Activated T-helper 2 cell treated with anti-CD3 and anti-CD28 coated beads, Interferon-gamma antibody, Interleukin-2, Interleukin-4, amounts not matched to agents 10 μg/mL and 5 μg/mL and 100 μg/mL, durations not matched to agents 14 hours and 24 hours and 36 hours (primary cell): ENCODE results near the gene VAMP2. TPM values are rescaled to one million over a fixed set of nuclear protein-coding genes. Genes with fewer than 3 reads are reported as not detected.

ENCODE experiments used
- DNase-seq: peaks from one replicate; pipeline ENCODE4 v3.0.0; 2021; ENCODE audit warnings: low spot score
- H3K27ac Mint-ChIP-seq: one replicate; pipeline ENCODE4 v1.8.0; 2021; ENCODE audit warnings: mixed read lengths
- H3K27me3 Mint-ChIP-seq: one replicate; pipeline ENCODE4 v1.8.0; 2021; ENCODE audit warnings: low read depth, mixed read lengths
- H3K36me3 Mint-ChIP-seq: one replicate; pipeline ENCODE4 v1.8.0; 2021; ENCODE audit warnings: low read depth, mixed read lengths
- H3K4me1 Mint-ChIP-seq: one replicate; pipeline ENCODE4 v1.8.0; 2021; ENCODE audit warnings: low read depth, mixed read lengths
- H3K4me3 Mint-ChIP-seq: one replicate; pipeline ENCODE4 v1.8.0; 2021; ENCODE audit warnings: low read depth, mild to moderate bottlenecking, moderate library complexity, mixed read lengths
- H3K9me3 Mint-ChIP-seq: one replicate; pipeline ENCODE4 v1.8.0; 2021; ENCODE audit warnings: mixed read lengths
- intact Hi-C: fragments of 100-400 bp; cut with micrococcal nuclease; formaldehyde crosslinking; loops from one replicate; pipeline ENCODE4 v1.15.1; 2023
- total RNA-seq: library from RNA; stranded (reverse); gene quantifications from 2 replicates; pipeline ENCODE4 v1.2.3, GENCODE V29; 2022

The VAMP2 gene
- total RNA-seq, 1 donor from 2014 or later, result 44.6 TPM

DNA sequence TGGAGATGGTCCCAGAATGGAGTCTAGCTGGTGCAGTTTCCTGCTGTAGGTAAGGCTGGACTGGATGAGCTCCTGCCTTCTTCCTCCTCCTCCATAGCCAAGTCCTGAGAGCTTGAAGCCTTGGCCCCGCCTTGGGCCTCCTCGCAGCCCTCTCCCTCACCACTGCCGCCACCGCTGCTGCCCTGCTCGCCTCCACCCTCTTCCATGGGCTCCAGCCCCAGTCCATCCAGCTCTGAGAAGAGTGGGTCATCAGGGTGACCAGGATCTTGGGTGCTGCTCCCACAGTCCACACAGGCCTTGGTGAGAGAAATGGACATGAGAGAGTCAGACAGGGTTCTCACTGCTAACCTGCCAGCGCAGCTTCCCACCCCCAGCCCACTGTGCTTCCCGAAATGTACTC is 21.7 kb downstream of the VAMP2 start:
- H3K36me3 Mint-ChIP-seq, result peaks cover 38% of the 10 kb centered on the region
- H3K9me3 Mint-ChIP-seq, result no peaks in the 10 kb centered on the region
- H3K27me3 Mint-ChIP-seq, result peaks cover 2% of the 10 kb centered on the region
- H3K27ac Mint-ChIP-seq, result no peak overlapping the region
- H3K4me3 Mint-ChIP-seq, result no peak overlapping the region
- peaks cover 2% of the 10 kb centered on the region for H3K4me1 Mint-ChIP-seq
- intact Hi-C loops, result no loop called here
- DNase-seq, result no peak

DNA sequence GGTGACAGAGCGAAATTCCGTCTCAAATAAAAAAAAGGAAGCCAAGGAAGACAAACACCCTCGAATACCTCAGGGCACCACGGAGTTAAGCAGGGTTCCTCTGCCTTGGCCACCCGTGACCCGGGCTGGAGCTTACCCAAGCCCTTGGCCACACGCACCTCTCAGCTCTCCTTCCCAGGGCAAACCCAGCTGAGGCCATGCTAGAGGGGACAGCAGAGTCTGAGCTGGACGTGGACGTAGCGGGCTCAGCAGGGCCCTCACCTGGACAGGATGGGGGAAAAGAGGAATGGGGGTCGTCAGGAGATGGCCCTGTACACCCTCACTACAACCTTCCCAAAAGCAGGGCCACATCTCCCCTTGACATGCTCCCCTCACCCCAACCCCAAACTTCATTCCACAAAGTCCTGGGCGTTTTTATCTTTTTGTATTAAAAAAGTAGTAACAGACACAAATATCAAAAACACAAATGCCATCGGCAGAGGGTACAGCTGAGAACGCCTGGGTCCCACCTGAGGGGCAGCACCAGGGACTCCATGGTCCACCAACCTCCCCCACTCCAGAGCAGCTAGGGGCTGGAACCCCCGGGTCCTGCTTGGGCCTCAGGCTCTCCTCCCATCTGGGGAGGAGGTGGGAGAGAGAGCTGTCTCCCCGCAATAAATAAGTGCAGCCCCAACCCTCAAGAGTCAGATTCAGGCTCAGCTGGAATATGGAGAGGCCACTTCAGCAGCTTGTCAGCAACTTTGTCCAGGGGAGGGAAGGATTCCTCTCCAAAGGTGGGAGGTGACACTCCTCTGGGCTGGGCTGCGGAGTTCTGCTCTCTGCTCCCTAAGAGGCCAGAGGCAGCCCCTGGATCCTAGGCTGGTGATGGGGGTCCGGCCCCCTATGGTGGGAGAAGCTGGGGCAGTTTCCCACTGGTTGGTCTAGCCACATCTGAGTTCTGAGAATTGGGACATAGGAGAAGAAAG is 22.4 kb downstream of the VAMP2 start:
- Mint-ChIP-seq H3K27me3 (peaks cover 2% of the 10 kb centered on the region), H3K4me3 (no peak overlapping the region), H3K36me3 (peaks cover 32% of the 10 kb centered on the region), H3K27ac (peak overlapping the region; percentile 12), H3K4me1 (peaks cover 2% of the 10 kb centered on the region), H3K9me3 (no peaks in the 10 kb centered on the region)
- intact Hi-C loops, result no loop called here
- DNase-seq, result no peak

DNA sequence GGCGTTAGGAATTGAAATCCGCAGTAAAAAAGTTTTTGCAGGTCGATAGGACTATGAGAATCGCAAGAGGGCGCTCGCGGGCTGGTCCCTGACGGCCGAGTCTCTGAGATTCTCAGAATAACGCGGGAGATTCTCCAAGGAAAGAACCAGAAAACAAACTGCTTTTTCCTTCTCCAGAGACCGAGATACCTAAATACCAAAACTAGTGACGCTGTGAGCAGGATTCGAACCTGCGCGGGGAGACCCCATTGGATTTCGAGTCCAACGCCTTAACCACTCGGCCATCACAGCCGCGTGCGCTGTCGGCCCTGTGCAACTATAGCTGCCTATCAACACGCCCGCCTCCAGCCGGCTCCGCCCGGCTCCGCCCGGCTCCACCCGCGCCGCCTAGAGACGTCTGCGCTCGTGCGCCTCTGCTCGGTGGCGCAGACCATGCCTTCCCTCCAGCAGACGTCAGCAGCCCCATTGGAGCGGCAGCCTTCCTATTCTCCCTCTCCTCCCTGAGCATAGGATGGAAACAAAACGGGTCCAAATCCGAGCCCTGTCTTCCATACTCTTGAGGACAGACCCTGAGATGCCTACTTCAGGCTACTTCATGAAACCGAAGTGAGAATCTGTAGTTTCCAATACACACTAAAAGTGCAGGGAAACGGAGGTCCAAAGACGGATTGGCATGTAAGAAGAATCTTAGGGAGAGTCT is 23.9 kb downstream of the VAMP2 start:
- Mint-ChIP-seq H3K4me3 (no peak overlapping the region), H3K27me3 (peaks cover 5% of the 10 kb centered on the region), H3K9me3 (no peaks in the 10 kb centered on the region), H3K4me1 (peaks cover 2% of the 10 kb centered on the region), H3K27ac (no peak overlapping the region), H3K36me3 (peaks cover 19% of the 10 kb centered on the region)
- DNase-seq, result peak; percentile 97
- intact Hi-C loops, result loop anchor here (1.0 kb wide), 7 partner anchors 12 to 156 kb away; partner anchors contain the start of gene SLC25A35

DNA sequence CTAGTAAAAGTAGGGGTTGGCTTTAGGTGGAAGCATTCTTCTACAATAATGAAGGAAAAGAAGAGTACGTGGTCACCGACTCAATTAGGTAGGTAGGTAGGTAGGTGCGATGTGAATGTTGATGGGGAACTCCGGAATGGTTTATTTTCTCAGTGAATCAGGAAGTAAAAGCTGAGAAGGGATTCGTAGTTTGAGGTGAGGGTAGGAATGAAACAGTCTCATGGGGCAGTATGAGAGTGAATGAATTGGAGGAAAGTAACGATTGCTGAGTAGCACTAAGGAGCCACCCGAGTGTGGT is 24.4 kb downstream of the VAMP2 start:
- Mint-ChIP-seq H3K27ac (no peak overlapping the region), H3K27me3 (peaks cover 5% of the 10 kb centered on the region), H3K36me3 (peaks cover 14% of the 10 kb centered on the region), H3K4me1 (peaks cover 2% of the 10 kb centered on the region), H3K4me3 (no peak overlapping the region), H3K9me3 (no peaks in the 10 kb centered on the region)
- intact Hi-C loops, result loop anchor here (1.0 kb wide), 2 partner anchors 12 to 157 kb away; partner anchors contain the start of gene SLC25A35
- no peak for DNase-seq

DNA sequence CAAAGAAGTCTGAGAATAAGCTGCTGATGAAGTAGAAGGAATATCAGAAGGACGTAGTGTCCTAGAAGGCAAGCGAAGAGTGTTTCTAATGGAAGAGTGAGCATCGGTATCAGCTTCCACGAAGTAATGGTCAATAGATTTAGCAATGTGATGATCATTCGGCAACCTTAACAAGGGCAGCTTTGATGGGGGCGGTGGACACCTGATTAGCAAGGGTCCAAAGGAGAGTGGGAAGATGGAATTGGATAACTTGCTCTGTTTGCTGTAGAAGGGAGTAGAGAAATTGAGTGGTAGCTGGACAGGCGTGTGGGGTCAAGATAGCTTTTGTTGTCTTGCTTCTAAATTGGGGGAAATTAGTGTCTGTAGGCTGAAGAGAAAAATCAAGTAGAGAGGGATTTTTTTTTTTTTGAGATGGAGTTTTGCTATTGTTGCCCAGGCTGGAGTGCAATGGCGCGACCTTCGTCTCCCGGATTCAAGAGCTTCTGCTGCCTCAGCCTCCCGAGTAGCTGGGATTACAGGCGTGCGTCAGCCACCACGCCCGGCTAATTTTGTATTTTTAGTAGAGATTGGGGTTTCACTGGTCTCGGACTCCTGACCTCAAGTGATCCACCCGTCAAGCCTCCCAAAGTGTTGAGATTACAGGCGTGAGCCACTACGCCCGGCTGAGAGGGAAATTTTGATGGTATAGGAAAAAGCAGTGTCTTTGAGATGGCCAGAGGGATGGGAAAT is 24.9 kb downstream of the VAMP2 start:
- DNase-seq, result no peak
- H3K4me3 Mint-ChIP-seq, result no peak overlapping the region

DNA sequence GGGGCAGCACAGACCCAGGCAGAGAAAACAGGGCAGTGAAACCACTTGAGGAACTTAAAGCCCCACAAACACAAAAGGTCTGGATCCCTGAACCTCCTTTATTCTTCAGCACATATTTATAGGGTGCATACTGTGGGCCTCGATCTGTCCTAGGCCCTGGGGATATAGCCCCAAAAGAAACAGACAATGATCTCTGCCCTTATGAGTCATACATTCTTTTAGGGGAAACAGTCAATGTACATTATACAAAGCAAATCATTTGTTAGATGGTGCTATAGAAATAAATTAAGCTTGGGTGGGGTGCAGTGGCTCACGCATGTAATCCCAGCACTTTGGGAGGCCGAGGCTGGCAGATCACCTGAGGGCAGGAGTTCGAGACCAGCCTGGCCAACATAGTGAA is 28.8 kb downstream of the VAMP2 start:
- Mint-ChIP-seq H3K4me1 (peaks cover 5% of the 10 kb centered on the region), H3K4me3 (no peak overlapping the region), H3K36me3 (no peaks in the 10 kb centered on the region), H3K27ac (no peak overlapping the region), H3K9me3 (no peaks in the 10 kb centered on the region), H3K27me3 (peaks cover 19% of the 10 kb centered on the region)
- no peak for DNase-seq
- intact Hi-C loops, result no loop called here

More for the DNA sequence above, 24.9 kb downstream of the VAMP2 start:
- H3K36me3 Mint-ChIP-seq, result peaks cover 14% of the 10 kb centered on the region
- H3K27me3 Mint-ChIP-seq, result peaks cover 5% of the 10 kb centered on the region
- peaks cover 2% of the 10 kb centered on the region for H3K4me1 Mint-ChIP-seq
- no peak overlapping the region for H3K27ac Mint-ChIP-seq
- no peaks in the 10 kb centered on the region for H3K9me3 Mint-ChIP-seq
- intact Hi-C loops, result loop anchor here (1.0 kb wide), 2 partner anchors 12 to 157 kb away; partner anchors contain the start of gene SLC25A35

DNA sequence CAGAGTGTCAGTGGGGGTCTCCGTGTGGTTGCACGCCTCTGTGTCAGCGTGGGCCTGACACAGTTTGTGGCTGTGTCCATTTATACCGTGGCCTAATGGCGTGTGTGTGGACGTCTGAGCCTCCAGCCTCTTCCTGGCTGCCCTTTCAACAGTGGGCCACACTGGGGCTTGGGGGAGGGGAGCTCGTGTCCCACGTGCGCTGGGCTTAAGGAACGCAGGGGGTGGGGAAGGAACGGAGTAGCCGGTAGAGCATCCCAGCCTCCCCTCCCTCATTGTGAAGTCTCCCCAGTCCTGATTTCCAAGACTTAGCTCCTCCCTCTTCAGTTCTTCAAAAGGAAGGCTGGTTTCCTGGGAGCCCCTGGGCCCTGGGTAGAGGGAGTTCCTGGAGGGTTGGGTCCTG is 29.3 kb downstream of the VAMP2 start:
- Mint-ChIP-seq H3K4me3 (no peak overlapping the region), H3K27me3 (peaks cover 19% of the 10 kb centered on the region), H3K9me3 (no peaks in the 10 kb centered on the region), H3K4me1 (peaks cover 5% of the 10 kb centered on the region), H3K36me3 (no peaks in the 10 kb centered on the region), H3K27ac (no peak overlapping the region)
- no peak for DNase-seq
- intact Hi-C loops, result no loop called here

DNA sequence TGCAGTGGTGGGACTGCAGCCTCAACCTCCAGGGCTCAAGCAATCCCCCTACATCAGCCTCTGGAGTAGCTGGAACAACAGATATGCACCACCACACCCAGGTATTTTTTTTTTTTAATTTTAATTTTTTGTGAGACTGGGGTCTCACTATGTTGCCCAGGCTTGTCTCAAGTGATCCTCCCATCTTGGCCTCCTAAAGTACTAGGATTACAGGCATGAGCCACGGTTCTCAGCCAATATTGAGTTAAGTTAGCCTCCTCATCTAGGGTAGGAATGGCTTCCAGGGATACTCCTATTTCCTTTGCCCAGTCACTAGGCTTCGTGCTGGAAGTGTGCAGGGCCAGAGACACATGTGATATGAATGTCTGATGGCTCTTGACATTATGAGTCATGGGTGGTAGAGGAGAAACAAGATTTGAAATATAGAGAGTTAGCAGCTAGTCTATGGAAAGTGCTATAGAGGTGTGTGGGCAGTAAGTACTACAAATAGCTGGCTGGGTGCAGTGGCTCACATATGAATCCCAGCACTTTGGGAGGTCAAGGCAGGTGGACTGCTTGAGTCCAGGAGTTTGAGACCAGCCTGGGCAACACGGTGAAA is 30.8 kb downstream of the VAMP2 start:
- Mint-ChIP-seq H3K36me3 (no peaks in the 10 kb centered on the region), H3K27me3 (peaks cover 22% of the 10 kb centered on the region), H3K4me3 (no peak overlapping the region), H3K9me3 (no peaks in the 10 kb centered on the region), H3K4me1 (peaks cover 9% of the 10 kb centered on the region), H3K27ac (no peak overlapping the region)
- intact Hi-C loops, result no loop called here
- DNase-seq, result no peak

DNA sequence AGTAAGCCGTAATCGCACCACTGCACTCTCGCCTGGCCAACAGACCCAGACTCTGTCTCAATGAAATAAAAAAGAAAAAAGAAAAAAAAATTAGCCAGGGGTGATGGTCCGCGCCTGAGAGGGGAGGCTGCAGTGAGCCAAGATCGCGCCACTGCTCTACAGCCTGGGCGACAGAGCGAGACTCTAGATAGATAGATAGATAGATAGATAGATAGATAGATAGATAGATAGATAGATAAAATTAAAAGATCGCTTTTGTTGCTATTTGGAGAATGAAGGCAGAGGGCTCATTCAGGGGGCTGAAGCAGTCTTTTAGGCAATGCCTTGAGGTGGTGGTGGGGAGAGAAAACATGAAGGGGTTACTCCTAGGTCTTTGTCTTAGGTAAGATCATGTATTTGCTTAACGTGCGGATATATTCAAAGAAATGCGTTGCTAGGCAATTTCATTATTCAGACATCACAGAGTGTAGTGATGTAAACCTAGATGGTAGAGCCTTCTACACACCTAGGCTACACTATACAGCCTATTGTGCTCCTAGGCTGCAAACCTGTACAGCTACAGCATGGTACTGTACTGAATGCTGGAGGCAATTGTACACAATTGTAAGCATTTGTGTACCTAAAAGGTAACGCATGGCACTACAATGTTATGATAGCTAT is 34.5 kb downstream of the VAMP2 start:
- DNase-seq, result no peak
- Mint-ChIP-seq H3K27ac (no peak overlapping the region), H3K4me3 (no peak overlapping the region), H3K4me1 (peaks cover 35% of the 10 kb centered on the region), H3K27me3 (peaks cover 38% of the 10 kb centered on the region), H3K36me3 (no peaks in the 10 kb centered on the region), H3K9me3 (no peaks in the 10 kb centered on the region)
- intact Hi-C loops, result loop anchor here (10.0 kb wide), 1 partner anchor 243 kb away; the partner anchor contains the start of gene CHD3

DNA sequence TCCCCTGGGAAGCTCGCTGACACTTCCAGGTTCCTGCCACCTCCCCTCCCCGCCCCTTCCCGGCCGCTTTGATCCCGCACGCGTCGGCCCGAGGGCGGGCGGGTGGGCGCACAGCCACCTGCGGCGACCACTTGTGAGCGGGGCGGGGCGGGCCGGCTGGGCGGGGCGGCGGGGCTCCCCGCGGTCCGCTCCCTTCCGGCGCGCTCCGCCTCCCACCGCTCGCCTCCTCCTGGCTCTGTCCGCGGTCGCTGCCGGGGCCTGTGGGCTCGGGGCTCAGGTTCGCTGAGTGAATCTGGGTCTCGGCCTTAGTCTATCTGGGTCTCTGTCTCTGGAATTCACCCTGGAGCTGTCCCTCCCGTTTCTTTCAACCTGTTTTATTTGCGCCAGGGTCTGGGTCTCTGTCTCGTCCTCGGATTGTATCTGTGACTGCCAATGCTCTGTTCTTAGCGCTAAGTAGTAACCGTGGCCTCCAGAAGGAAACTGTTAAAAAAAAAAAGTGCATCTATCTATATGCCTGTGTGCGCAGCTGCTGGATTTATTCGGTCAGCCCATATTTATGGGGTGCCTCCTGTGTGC is 36.2 kb downstream of the VAMP2 start:
- Mint-ChIP-seq H3K4me3 (peak overlapping the region; percentile 94), H3K27me3 (peaks cover 43% of the 10 kb centered on the region), H3K4me1 (peaks cover 40% of the 10 kb centered on the region), H3K36me3 (no peaks in the 10 kb centered on the region), H3K27ac (peak overlapping the region; percentile 86), H3K9me3 (no peaks in the 10 kb centered on the region)
- DNase-seq, result peak; percentile 49
- intact Hi-C loops, result loop anchor here (1.0 to 10.0 kb wide), 2 partner anchors 12 to 242 kb away; partner anchors contain the start of gene CHD3

DNA sequence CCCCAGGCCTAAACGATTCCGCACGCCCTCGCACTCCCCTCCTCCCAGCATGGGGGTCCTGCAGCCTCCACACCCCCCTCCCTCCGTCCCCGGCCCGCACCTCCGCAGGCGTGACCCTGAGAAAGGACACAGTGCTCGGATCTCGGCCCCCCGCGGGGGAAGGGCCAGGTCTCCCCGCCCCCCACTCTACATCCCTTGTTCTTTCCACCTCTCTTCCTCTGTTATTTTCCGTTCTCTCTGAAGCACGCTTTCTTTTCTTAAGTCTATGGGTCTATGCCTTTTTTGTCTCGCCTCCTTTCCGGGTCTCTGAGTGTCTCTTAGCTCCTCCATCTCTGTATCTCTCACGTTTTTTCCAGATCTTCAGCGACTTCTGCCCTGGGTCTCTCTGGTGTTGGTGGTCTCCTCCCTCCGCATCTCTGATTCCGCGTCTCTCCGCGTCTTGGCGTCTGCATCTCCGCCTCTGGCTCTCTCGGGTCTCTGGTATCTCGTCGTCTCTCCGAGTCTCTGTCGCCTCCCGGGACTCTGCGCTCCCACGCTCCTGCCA is 36.7 kb downstream of the VAMP2 start:
- Mint-ChIP-seq H3K36me3 (no peaks in the 10 kb centered on the region), H3K4me1 (peaks cover 41% of the 10 kb centered on the region), H3K27me3 (peaks cover 42% of the 10 kb centered on the region), H3K9me3 (no peaks in the 10 kb centered on the region), H3K4me3 (peak overlapping the region; percentile 87), H3K27ac (peak overlapping the region; percentile 45)
- intact Hi-C loops, result loop anchor here (1.0 to 10.0 kb wide), 3 partner anchors 12 to 439 kb away; partner anchors contain the start of genes CHD3 and TP53
- peak; percentile 23 for DNase-seq
